Mesenchymal stem cell (in vitro differentiated cells and primary cell): Measurements from ENCODE around the gene ZNF346.

ENCODE experiments used
- DNase-seq: peaks from one replicate; pipeline ENCODE4 v3.0.0-alpha.2; 2013
- H2AFZ ChIP-seq: one replicate; pipeline ENCODE4 v1.6.1; 2013; ENCODE audit warnings: low read depth, mild to moderate bottlenecking, control low read depth, inconsistent platforms, low read length, moderate library complexity
- H2AK5ac ChIP-seq: 2 replicates; pipeline ENCODE4 v1.6.1; 2013; ENCODE audit warnings: low read length, moderate library complexity, mild to moderate bottlenecking, inconsistent platforms; ENCODE audit not compliant: severe bottlenecking
- H2BK120ac ChIP-seq: one replicate; pipeline ENCODE4 v1.6.1; 2013; ENCODE audit warnings: low read depth, mild to moderate bottlenecking, inconsistent platforms, low read length, moderate library complexity
- H2BK12ac ChIP-seq, 2 experiments: one replicate each; pipeline ENCODE4 v1.6.1; 2013; ENCODE audit warnings: inconsistent platforms in 2 of 2, low read length in 2 of 2, mild to moderate bottlenecking in 2 of 2, moderate library complexity in 2 of 2, control low read depth in 1 of 2
- H2BK15ac ChIP-seq: one replicate; pipeline ENCODE4 v1.6.1; 2013; ENCODE audit warnings: mild to moderate bottlenecking, low read depth, inconsistent platforms; ENCODE audit not compliant: poor library complexity, severe bottlenecking
- H2BK5ac ChIP-seq: 2 replicates; pipeline ENCODE4 v1.6.1; 2013; ENCODE audit warnings: low read depth, mild to moderate bottlenecking, low read length, control low read depth, inconsistent platforms; ENCODE audit not compliant: poor library complexity, severe bottlenecking
- H3K14ac ChIP-seq, 2 experiments: one replicate each; pipeline ENCODE4 v1.6.1; 2013; ENCODE audit warnings: inconsistent platforms in 2 of 2, low read length in 2 of 2, control low read depth in 1 of 2, mild to moderate bottlenecking in 1 of 2, moderate library complexity in 1 of 2
- H3K18ac ChIP-seq, 2 experiments: one replicate each; pipeline ENCODE4 v1.6.1; 2013; ENCODE audit warnings: inconsistent platforms in 2 of 2, low read length in 2 of 2, control low read depth in 1 of 2, low read depth in 1 of 2, mild to moderate bottlenecking in 1 of 2
- H3K23ac ChIP-seq, 2 experiments: one replicate each; pipeline ENCODE4 v1.6.1; 2013; ENCODE audit warnings: inconsistent platforms in 2 of 2, low read length in 2 of 2, mild to moderate bottlenecking in 2 of 2, moderate library complexity in 2 of 2, control low read depth in 1 of 2
- H3K27ac ChIP-seq: 2 replicates; pipeline ENCODE4 v1.5.1; 2013; ENCODE audit warnings: mild to moderate bottlenecking, moderate library complexity, low read length, control low read depth, inconsistent platforms; ENCODE audit not compliant: poor library complexity, severe bottlenecking
- H3K27me3 ChIP-seq, 2 experiments: 2 replicates each; pipeline versions ENCODE4 v1.6.1 to v1.7.0; 2013; ENCODE audit warnings: low read length in 2 of 2, mild to moderate bottlenecking in 2 of 2, moderate library complexity in 2 of 2, control low read depth in 1 of 2, inconsistent platforms in 1 of 2; ENCODE audit not compliant: control insufficient read depth in 1 of 2, insufficient read depth in 1 of 2
- H3K36me3 ChIP-seq, 2 experiments: 2 replicates each; pipeline versions ENCODE4 v1.6.1 to v1.7.0; 2013; ENCODE audit warnings: low read length in 2 of 2, control low read depth in 1 of 2, inconsistent platforms in 1 of 2, low read depth in 1 of 2, mild to moderate bottlenecking in 1 of 2; ENCODE audit not compliant: insufficient read depth in 2 of 2, control insufficient read depth in 1 of 2
- H3K4ac ChIP-seq, 2 experiments: one replicate each; pipeline ENCODE4 v1.6.1; 2013; ENCODE audit warnings: inconsistent platforms in 2 of 2, low read length in 2 of 2, mild to moderate bottlenecking in 2 of 2, moderate library complexity in 2 of 2, control low read depth in 1 of 2, low read depth in 1 of 2
- H3K4me1 ChIP-seq: 2 replicates; pipeline ENCODE4 v1.6.1; 2013; ENCODE audit warnings: low read depth, low read length, control low read depth; ENCODE audit not compliant: control insufficient read depth, insufficient read depth
- H3K4me2 ChIP-seq: 2 replicates; pipeline ENCODE4 v1.6.1; 2013; ENCODE audit warnings: low read length, mild to moderate bottlenecking, inconsistent platforms; ENCODE audit not compliant: poor library complexity, severe bottlenecking
- H3K4me3 ChIP-seq, 2 experiments: 2 replicates each; pipeline versions ENCODE4 v1.5.1 to v1.7.0; 2013; ENCODE audit warnings: low read length in 2 of 2, mild to moderate bottlenecking in 2 of 2, control low read depth in 1 of 2, low read depth in 1 of 2; ENCODE audit not compliant: insufficient read depth in 1 of 2
- H3K79me1 ChIP-seq: replicated peaks from 2 replicates; pipeline ENCODE4 v1.6.1; 2013; ENCODE audit warnings: mild to moderate bottlenecking, control low read depth, low read length, inconsistent platforms; ENCODE audit not compliant: poor library complexity, severe bottlenecking
- H3K9ac ChIP-seq: 2 replicates; pipeline ENCODE4 v1.7.0; 2013; ENCODE audit warnings: mild to moderate bottlenecking, low read length, moderate library complexity
- H3K9me3 ChIP-seq: 2 replicates; pipeline ENCODE4 v1.7.0; 2013; ENCODE audit warnings: mild to moderate bottlenecking, low read length; ENCODE audit not compliant: control insufficient read depth
- H4K8ac ChIP-seq: one replicate; pipeline ENCODE4 v1.6.1; 2013; ENCODE audit warnings: inconsistent platforms, mild to moderate bottlenecking, low read length, moderate library complexity
- H4K91ac ChIP-seq: one replicate; pipeline ENCODE4 v1.6.1; 2013; ENCODE audit warnings: mild to moderate bottlenecking, low read length, inconsistent platforms
- WGBS: methylation state at CpG from one replicate; pipeline ENCODE4 v1.1.7; 2013; ENCODE audit warnings: mixed read lengths; 5-methylcytosine and 5-hydroxymethylcytosine counted together

ZNF346 gene

DNA sequence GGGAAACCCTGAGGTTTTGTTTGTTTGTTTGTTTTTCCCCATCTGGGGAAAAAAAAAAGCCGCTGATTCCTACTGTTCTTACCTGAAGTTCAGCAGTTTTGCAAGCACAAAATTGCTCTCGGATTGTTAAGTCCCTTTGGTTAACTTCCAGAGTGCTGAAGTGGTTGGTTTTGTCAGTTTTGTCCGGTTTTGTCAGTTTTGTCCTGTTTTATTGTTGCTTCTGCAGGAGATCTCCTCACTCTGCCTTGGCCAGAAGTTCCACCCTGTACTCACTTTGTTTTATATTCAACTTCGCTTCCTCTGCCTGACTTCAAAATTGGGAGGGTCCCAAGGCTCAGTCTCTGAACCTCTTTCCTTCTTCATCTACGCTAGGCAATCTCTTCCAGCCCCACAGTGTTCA is 14.4 kb downstream of the ZNF346 start:
- Histone ChIP-seq H3K14ac (no peak overlapping the region), H3K36me3 (peaks cover 14 to 17% of the 10 kb centered on the region in 2 experiments), H3K9ac (no peak overlapping the region), H2BK120ac (no peak overlapping the region), H3K27me3 (no peaks in the 10 kb centered on the region), H3K18ac (no peak overlapping the region), H2AK5ac (no peak overlapping the region), H3K9me3 (no peaks in the 10 kb centered on the region), H2BK15ac (no peak overlapping the region), H2AFZ (no peak overlapping the region), H3K27ac (no peak overlapping the region), H3K79me1 (peaks cover 40% of the 10 kb centered on the region), H4K8ac (no peak overlapping the region), H4K91ac (no peak overlapping the region), H3K4me2 (no peak overlapping the region), H3K4me3 (no peak overlapping the region), H3K4me1 (peaks cover 12% of the 10 kb centered on the region), H3K4ac (no peak overlapping the region), H2BK5ac (no peak overlapping the region), H2BK12ac (no peak overlapping the region), H3K23ac (no peak overlapping the region)
- no peak for DNase-seq
- WGBS, result 97% methylated on average over 5 of the region's 5 CpGs

DNA sequence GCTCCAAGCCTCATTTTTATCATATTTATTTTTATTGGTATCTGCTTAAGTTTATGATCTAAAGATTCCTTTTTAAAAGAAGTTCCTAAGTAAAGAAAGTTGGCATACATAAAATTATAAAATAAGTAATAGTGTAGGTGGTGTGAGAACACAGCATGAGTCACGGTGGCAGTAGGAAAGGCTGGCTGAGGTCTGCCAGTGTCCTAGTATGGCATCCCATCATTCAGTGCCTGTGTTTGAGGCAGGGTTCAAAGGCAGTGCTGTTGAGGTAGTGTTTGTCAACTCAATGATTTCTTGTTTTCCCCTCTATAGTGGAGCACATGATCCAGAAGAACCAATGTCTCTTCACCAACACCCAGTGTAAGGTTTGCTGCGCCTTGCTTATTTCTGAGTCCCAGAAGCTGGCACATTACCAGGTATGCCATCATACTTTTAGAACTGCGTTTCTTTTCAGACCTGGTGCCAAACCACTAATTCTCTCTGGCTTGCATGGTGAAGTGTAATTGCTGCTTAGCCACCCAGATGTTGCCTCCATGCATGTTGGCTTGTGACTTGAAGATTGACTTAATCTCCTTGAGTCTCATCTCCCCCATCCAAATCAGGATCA is 18.4 kb downstream of the ZNF346 start:
- 88% methylated on average over 3 of the region's 3 CpGs for WGBS
- Histone ChIP-seq H4K91ac (no peak overlapping the region), H3K4me3 (no peak overlapping the region), H3K27ac (no peak overlapping the region), H2BK15ac (no peak overlapping the region), H2AK5ac (no peak overlapping the region), H3K4me2 (no peak overlapping the region), H4K8ac (no peak overlapping the region), H3K9ac (peak overlapping the region; percentile 34), H3K4ac (no peak overlapping the region), H3K23ac (no peak overlapping the region), H3K36me3 (peaks cover 21 to 46% of the 10 kb centered on the region in 2 experiments), H3K14ac (no peak overlapping the region), H2BK12ac (no peak overlapping the region), H3K18ac (no peak overlapping the region), H3K79me1 (peaks cover 35% of the 10 kb centered on the region), H3K4me1 (peaks cover 8% of the 10 kb centered on the region), H2BK120ac (no peak overlapping the region), H3K27me3 (no peaks in the 10 kb centered on the region), H3K9me3 (no peaks in the 10 kb centered on the region), H2BK5ac (no peak overlapping the region), H2AFZ (no peak overlapping the region)
- no peak for DNase-seq

DNA sequence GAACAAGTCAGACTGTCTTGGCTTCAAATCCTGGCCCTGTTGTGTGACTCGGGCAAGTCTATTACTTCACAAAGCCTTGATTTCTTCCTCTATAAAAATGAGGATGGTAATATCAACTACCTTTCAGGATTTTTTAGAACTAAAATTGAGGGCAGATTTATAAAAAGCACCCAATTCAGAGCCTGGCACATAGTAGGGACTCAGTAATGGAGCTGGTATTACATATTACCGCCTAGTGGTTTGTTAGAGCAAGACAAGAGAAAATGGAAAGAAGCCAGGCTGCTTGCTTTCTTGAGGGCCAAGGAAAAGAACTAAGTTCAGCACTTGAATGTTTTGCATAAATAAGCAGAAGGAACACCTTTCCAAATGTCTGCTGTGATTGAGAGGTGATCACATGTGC is 19.4 kb downstream of the ZNF346 start:
- Histone ChIP-seq H2BK12ac (no peak overlapping the region), H3K27me3 (no peaks in the 10 kb centered on the region), H3K79me1 (peaks cover 33% of the 10 kb centered on the region), H4K91ac (no peak overlapping the region), H4K8ac (no peak overlapping the region), H2BK5ac (no peak overlapping the region), H3K4me1 (peaks cover 5% of the 10 kb centered on the region), H2AK5ac (no peak overlapping the region), H2AFZ (no peak overlapping the region), H3K23ac (no peak overlapping the region), H3K9me3 (no peaks in the 10 kb centered on the region), H2BK120ac (no peak overlapping the region), H3K36me3 (peaks cover 17 to 50% of the 10 kb centered on the region in 2 experiments), H3K27ac (no peak overlapping the region), H3K4me3 (no peak overlapping the region), H3K14ac (no peak overlapping the region), H3K4me2 (no peak overlapping the region), H2BK15ac (no peak overlapping the region), H3K4ac (no peak overlapping the region), H3K18ac (no peak overlapping the region), H3K9ac (no peak overlapping the region)
- WGBS, result 96% methylated on average over 1 of the region's 2 CpGs
- no peak for DNase-seq

DNA sequence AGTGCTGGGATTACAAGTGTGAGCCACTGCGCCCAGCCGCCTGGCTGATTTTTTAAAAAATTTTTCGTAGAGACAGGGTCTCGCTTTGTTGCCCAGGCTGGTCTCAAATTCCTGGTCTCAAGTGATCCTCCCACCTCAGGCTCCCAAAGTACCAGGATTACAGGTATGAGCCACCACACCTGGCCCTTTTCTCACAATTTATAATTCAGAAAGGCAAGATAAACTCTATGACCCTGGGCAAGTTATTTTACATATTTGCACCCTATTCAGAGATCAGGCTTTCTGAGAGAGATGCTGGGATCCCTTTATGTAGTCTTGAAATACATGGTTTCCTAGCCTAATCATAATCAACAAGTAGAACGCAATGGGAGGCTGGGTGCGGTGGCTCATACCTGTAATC is 20.6 kb downstream of the ZNF346 start:
- H3K27me3 ChIP-seq, result no peaks in the 10 kb centered on the region
- no peaks in the 10 kb centered on the region for H3K9me3 ChIP-seq
- H3K14ac ChIP-seq, result no peak overlapping the region
- H3K9ac ChIP-seq, result no peak overlapping the region
- no peak overlapping the region for H2BK15ac ChIP-seq
- no peak overlapping the region for H2AFZ ChIP-seq
- H3K18ac ChIP-seq, result no peak overlapping the region
- H2AK5ac ChIP-seq, result no peak overlapping the region
- H3K4me2 ChIP-seq, result no peak overlapping the region
- H4K91ac ChIP-seq, result no peak overlapping the region
- no peak overlapping the region for H2BK120ac ChIP-seq
- H3K23ac ChIP-seq, result no peak overlapping the region
- no peak overlapping the region for H4K8ac ChIP-seq
- peaks cover 28% of the 10 kb centered on the region for H3K79me1 ChIP-seq
- peaks cover 5% of the 10 kb centered on the region for H3K4me1 ChIP-seq
- no peak overlapping the region for H3K27ac ChIP-seq
- H3K4ac ChIP-seq, result no peak overlapping the region
- no peak for DNase-seq
- H2BK5ac ChIP-seq, result no peak overlapping the region
- 98% methylated on average over 6 of the region's 6 CpGs for WGBS
- peaks cover 23 to 52% of the 10 kb centered on the region in 2 experiments for H3K36me3 ChIP-seq
- H2BK12ac ChIP-seq, result no peak overlapping the region
- H3K4me3 ChIP-seq, result no peak overlapping the region
